Parathyroid adenoma (tissue), 2 donors: ENCODE data around the gene COPS6.

Source experiments
- H2AFZ ChIP-seq: fragments of 300-600 bp; sonication (generic); one replicate; pipeline ENCODE4 v1.7.0; 2017; ENCODE audit warnings: antibody characterized with exemption, mild to moderate bottlenecking
- H3K27ac ChIP-seq: fragments of 300-600 bp; sonication (generic); one replicate; pipeline ENCODE4 v1.7.0; 2017
- H3K27me3 ChIP-seq: fragments of 300-600 bp; sonication (generic); one replicate; pipeline ENCODE4 v1.7.0; 2017; ENCODE audit warnings: low read length; ENCODE audit not compliant: control insufficient read depth, insufficient read depth
- H3K36me3 ChIP-seq: fragments of 300-600 bp; sonication (generic); one replicate; pipeline ENCODE4 v1.7.0; 2017; ENCODE audit warnings: low read length; ENCODE audit not compliant: control insufficient read depth, insufficient read depth
- H3K4me1 ChIP-seq: fragments of 300-600 bp; sonication (generic); one replicate; pipeline ENCODE4 v1.7.0; 2017; ENCODE audit warnings: control low read depth
- H3K4me2 ChIP-seq: fragments of 300-600 bp; sonication (generic); one replicate; pipeline ENCODE4 v1.7.0; 2017; ENCODE audit warnings: low read length
- H3K4me3 ChIP-seq: fragments of 300-600 bp; sonication (generic); one replicate; pipeline ENCODE4 v1.7.0; 2017; ENCODE audit warnings: low read depth, low read length
- H3K79me2 ChIP-seq: fragments of 300-600 bp; sonication (generic); one replicate; pipeline ENCODE4 v1.7.0; 2017; ENCODE audit warnings: control low read depth
- H3K9ac ChIP-seq: fragments of 300-600 bp; sonication (generic); one replicate; pipeline ENCODE4 v1.7.0; 2017; ENCODE audit warnings: mild to moderate bottlenecking
- H3K9me3 ChIP-seq: fragments of 300-600 bp; sonication (generic); one replicate; pipeline ENCODE4 v1.7.0; 2017; ENCODE audit warnings: low read length; ENCODE audit not compliant: control insufficient read depth
- CTCF ChIP-seq: fragments of 300-600 bp; sonication (generic); IDR thresholded peaks from one replicate; pipeline ENCODE4 v1.7.0; 2017; ENCODE audit warnings: antibody characterized with exemption, mild to moderate bottlenecking
- donor health status: primary hyperparathyroidism.

COPS6 gene

GRCh38 chr7:100080907-100081534, 7.7 kb upstream of the COPS6 start:
- peaks cover 12% of the 10 kb centered on the region for H3K4me1 ChIP-seq
- no peaks in the 10 kb centered on the region for H3K36me3 ChIP-seq

GRCh38 chr7:100081535-100082102, 7.2 kb upstream of the COPS6 start, which contains the start of gene ZNF3:
ZNF3 (minus strand) TSS chr7:100081723; CDS start chr7:100077357, 4,366 bp downstream.
- Histone ChIP-seq H3K9me3 (no peaks in the 10 kb centered on the region), H3K79me2 (peaks cover 19% of the 10 kb centered on the region), H2AFZ (peak within 1 kb of the TSS; percentile 79), H3K9ac (peak within 1 kb of the TSS; percentile 55), H3K4me1 (peaks cover 12% of the 10 kb centered on the region), H3K27me3 (no peaks in the 10 kb centered on the region), H3K4me3 (peak within 1 kb of the TSS; percentile 78), H3K36me3 (no peaks in the 10 kb centered on the region), H3K4me2 (peak within 1 kb of the TSS; percentile 97), H3K27ac (peak within 1 kb of the TSS; percentile 74)
- TF ChIP-seq CTCF: peak; percentile 99

More at GRCh38 chr7:100080907-100081534, 7.7 kb upstream of the COPS6 start:
- H3K9ac ChIP-seq: peak overlapping the region; percentile 55
- TF ChIP-seq CTCF: no peak
- H3K4me2 ChIP-seq: peak overlapping the region; percentile 97
- H2AFZ ChIP-seq: peak overlapping the region; percentile 79
- peak overlapping the region; percentile 74 for H3K27ac ChIP-seq
- H3K79me2 ChIP-seq: peaks cover 19% of the 10 kb centered on the region
- H3K4me3 ChIP-seq: peak overlapping the region; percentile 78
- H3K27me3 ChIP-seq: no peaks in the 10 kb centered on the region
- H3K9me3 ChIP-seq: no peaks in the 10 kb centered on the region

DNA sequence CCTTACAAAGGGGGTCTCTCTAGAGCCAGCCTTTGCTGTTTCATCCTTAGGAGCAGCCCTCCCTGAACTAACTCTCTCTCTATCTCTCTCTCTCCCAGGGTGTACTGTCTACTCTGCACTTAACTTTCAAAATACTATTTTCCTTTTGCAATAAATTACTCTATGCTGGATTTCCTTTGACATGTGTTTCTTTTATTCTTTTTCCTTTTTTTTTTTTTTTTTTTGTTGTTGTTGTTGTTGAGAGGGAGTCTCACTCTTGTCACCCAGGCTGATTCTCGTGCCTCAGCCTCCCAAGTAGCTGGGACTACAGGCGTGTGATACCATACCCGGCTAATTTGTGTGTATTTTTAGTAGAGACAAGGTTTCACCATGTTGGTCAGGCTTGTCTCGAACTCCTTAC, 5.8 kb upstream of the COPS6 start:
- Histone ChIP-seq H3K36me3 (no peaks in the 10 kb centered on the region), H3K27ac (peak overlapping the region; percentile 74), H3K79me2 (peaks cover 15% of the 10 kb centered on the region), H3K9ac (no peak overlapping the region), H3K4me2 (peak overlapping the region; percentile 52), H3K4me1 (peaks cover 13% of the 10 kb centered on the region), H3K9me3 (no peaks in the 10 kb centered on the region), H3K4me3 (peak overlapping the region; percentile 78), H3K27me3 (no peaks in the 10 kb centered on the region), H2AFZ (peak overlapping the region; percentile 71)
- TF ChIP-seq CTCF: no peak

GRCh38 chr7:100085515-100085914, 3.3 kb upstream of the COPS6 start:
- no peaks in the 10 kb centered on the region for H3K27me3 ChIP-seq
- H3K4me3 ChIP-seq: no peak overlapping the region
- no peak overlapping the region for H3K9ac ChIP-seq
- no peak overlapping the region for H3K4me2 ChIP-seq
- peaks cover 7% of the 10 kb centered on the region for H3K79me2 ChIP-seq
- no peaks in the 10 kb centered on the region for H3K36me3 ChIP-seq
- no peak overlapping the region for H3K27ac ChIP-seq
- H3K9me3 ChIP-seq: no peaks in the 10 kb centered on the region
- H2AFZ ChIP-seq: no peak overlapping the region
- no peak for TF ChIP-seq CTCF
- H3K4me1 ChIP-seq: peaks cover 19% of the 10 kb centered on the region
